Left hindlimb (tissue), 1 donor: ENCODE results near the gene TACR2.

ENCODE experiments used
- DNase-seq: peaks from one replicate; pipeline ENCODE4 v3.0.0-alpha.2; 2018

Gene TACR2

DNA sequence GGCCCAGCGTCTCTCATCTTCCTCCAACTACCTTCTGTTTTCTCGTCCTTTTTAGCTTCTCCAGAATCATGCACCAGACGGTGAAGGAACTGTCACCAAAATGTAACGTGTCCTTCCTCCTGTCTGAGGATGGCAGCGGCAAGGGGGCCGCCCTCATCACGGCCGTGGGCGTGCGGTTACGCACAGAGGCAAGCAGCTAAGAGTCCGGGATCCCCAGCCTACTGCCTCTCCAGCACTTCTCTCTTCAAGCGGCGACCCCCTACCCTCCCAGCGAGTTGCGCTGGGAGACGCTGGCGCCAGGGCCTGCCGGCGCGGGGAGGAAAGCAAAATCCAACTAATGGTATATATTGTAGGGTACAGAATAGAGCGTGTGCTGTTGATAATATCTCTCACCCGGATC lies 15.8 kb downstream of the TACR2 start:
- DNase-seq: no peak

DNA sequence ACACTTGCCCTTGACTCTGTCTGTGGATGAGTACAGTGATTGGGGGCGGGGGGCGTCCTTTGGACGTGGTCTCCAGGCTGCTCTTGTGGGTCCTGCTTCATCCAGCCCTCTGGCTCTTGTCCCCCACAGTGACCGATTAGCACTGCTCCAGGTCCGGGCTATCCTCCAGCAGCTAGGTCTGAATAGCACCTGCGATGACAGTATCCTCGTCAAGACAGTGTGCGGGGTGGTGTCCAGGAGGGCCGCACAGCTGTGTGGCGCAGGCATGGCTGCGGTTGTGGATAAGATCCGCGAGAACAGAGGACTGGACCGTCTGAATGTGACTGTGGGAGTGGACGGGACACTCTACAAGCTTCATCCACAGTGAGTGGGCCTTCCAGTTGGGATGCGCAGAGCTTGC lies 18.3 kb downstream of the TACR2 start:
- no peak for DNase-seq

DNA sequence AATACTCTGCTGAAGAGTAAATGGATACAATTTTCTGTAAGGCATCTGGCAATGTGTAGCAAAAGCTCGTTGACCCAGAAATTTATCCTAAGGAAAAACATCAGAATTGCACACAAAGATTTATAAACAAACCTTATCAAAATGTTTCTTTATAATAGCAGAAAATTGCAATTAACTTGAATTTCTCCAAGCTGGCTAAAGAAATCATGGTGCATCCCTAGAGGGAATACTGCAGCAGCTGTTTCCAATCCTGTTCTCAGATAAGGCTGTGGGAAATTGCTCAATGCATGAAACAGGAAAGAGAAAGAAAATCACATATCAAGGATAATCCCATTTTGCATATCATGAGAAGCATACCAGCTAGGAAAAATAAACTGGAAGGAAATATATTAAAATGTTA lies 18.7 kb downstream of the TACR2 start:
- DNase-seq: no peak

GRCh38 chr10:69394020-69394419 lies 22.7 kb downstream of the TACR2 start:
- DNase-seq: no peak

GRCh38 chr10:69392481-69393000 lies 24.2 kb downstream of the TACR2 start:
- peak; percentile 83 for DNase-seq

DNA sequence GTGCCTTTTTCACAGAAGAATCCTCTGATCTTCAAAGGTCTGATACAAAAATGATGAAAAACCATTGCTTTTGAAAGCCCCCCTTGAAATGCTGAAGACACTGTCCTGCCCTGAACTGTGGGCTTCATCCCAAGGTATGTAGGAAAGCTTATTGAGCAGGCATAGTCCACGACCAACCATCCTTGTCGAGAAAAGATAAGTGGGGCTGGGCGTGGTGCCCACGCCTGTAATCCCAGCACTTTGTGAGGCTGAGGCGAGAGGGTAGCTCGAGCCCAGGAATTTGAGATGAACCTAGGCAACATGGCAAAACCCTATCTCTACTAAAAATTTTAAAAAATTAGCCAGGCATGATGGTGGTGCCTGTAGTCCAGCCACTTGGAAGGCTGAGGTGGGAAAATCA lies 25.6 kb downstream of the TACR2 start:
- DNase-seq: no peak

DNA sequence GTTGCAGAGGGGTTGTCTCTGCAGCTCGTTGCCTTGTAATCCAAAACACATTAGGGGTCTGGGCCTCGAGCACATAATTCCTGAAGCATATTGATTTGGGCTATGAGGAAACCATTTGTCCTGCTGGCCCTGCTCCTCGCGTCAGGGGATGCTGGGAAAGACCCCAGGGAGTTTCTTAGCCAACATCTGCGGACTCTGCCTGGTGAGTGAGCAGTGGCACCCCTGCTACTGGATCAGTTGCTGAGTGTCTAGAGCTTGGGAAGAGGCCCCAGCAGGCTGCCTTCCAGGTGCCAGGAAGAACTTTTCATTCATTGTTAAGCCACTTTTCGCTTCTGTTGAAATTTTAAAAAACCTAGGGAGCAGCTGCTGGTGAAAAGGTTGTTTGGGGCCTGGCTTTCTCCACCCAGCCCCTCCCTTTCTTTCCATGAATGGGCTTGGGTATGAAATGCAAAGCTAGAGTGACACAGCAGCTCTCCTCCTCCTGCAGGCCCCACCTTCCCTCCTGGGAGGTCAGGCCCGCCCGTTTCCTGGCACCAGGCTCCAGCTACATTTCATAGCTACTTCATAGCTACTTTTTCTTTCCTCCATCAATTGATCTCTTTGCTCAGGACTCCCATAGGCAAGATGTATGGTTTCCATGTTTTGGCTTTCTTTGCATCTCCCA lies 26.8 kb downstream of the TACR2 start:
- peak; percentile 54 for DNase-seq

GRCh38 chr10:69388488-69388887 lies 28.2 kb downstream of the TACR2 start:
- no peak for DNase-seq

DNA sequence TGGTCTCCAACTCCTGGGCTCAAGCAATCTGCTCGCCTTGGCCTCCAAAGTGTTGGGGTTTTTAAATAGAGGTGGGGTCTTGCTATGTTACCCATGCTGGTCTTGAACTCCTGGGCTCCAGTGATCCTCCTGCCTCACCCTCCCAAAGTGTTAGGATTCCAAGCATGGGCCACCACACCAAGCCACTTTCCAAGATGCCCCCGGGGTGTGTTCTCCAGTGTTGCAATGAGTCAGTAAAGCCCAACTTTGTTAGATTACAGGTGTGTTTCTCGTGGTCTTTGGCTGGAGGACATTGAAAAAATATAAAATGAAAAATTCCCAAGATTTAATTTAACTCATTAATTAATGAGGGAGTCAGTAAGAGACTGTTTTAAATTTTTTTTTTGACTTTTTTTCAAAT lies 29.2 kb downstream of the TACR2 start:
- DNase-seq: no peak

GRCh38 chr10:69385454-69386350 lies 31.0 kb downstream of the TACR2 start:
- DNase-seq: no peak

DNA sequence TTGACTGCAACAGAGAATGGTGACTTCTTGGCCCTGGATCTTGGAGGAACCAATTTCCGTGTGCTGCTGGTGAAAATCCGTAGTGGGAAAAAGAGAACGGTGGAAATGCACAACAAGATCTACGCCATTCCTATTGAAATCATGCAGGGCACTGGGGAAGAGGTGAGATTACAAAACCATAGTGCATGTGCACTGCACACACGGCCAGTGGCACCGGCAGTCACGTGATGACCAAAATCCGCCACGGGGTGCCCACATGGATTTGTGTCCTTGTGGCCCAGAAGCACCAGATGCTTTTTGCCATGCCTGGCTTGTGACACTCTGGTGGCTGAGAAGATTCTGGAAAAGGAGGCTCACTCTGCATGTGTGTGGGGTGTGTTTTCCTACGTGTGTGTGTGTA lies 32.4 kb downstream of the TACR2 start:
- DNase-seq: no peak

GRCh38 chr10:69383558-69383957 lies 33.2 kb downstream of the TACR2 start:
- DNase-seq: peak; percentile 36

GRCh38 chr10:69382382-69383117 lies 34.2 kb downstream of the TACR2 start:
- no peak for DNase-seq

DNA sequence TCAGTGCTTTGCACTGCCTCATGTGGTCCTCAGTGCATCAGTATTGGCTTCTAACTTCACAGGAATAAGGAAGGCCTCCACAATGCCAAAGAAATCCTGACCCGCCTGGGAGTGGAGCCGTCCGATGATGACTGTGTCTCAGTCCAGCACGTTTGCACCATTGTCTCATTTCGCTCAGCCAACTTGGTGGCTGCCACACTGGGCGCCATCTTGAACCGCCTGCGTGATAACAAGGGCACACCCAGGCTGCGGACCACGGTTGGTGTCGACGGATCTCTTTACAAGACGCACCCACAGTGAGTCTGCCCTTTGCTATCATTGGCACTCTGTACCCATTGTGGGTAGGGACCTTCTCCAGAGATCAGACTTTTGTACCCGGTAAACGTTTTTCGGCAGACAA lies 36.9 kb downstream of the TACR2 start:
- DNase-seq: no peak

DNA sequence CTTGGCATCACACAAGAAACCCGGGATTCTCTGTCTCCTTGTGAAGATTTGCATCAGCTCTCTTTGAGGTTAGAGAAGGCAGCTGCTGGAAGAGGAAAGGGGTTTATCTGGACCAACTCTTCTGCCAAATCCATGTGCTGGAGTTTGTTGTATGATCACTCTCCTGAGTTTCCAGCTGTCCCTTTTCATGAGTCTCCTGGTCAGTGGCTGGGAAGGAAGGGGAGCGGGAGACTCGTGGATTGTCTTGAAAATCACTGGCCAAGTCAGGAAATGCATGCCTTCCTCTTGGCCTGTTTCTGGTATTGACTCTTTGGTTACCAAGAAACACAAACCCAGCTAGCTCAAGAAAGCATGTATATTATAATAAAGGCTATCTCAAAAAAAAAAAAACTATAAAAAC lies 38.8 kb downstream of the TACR2 start:
- no peak for DNase-seq

DNA sequence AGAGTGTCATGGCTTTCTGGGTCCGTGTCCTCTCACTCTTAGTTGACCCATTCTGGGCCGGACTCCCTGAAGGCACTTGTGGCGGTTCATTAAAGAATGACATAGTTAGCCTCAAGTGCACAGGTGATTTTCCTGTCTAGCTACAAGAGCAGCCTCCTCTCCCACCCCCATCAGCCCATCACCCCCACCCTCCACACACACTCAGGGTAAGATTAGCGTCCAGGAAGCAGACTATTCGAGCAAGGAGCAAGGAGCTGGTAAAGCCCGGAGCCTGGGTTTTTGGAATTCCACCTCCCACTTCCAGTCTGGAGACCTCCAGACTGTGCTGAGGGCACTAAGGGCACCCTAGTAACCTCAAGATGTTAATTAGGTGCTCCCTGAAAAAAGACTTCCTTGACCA lies 39.5 kb downstream of the TACR2 start:
- DNase-seq: no peak

GRCh38 chr10:69376662-69377061 lies 40.1 kb downstream of the TACR2 start:
- DNase-seq: no peak

DNA sequence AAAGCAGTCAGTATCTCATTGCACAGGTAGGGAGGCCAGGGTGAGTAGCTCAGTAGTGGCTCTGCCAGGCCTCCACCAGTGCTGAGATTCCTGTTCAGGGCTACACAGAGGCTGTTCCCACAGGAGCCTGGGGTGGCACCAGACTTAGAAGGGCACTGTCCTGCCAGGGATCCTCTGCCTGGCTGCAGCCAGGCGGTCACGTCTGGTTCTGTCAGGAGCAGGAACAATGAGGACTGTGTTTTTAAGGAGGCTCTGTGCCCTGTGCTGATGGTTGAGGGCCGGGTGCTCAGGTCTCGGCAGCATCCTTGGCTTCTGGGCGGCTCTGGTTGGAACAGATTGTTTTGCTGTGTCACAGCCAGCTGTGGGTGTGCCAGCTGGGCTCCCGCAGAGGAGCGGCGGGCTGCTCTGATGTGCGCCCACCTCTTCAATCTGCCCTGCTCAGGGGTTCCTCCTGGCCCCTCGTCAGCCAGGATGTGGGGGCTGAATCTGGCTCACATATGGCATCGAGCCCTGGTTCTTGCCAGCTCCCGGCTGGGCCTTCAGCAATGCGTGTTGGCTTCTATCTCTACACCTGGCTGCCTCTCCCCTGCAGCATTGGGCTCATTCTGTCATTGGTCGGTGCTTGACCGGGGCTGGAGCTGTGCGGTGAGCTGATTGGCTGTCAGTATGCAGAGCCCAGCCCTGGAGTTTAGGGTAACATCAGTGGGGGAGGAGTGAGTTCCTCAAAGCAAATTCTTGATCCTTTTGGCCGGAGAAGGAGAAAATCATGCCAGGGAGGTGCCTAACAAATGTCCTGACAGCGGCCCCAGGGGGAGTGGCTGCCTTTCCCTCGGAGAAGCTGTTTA lies 41.2 kb downstream of the TACR2 start:
- peak; percentile 64 for DNase-seq

- DNase-seq: no peak
Measured at GRCh38 chr10:69374931-69375306, 41.8 kb downstream of the TACR2 start.

- DNase-seq: no peak
Measured at GRCh38 chr10:69374242-69374641, 42.5 kb downstream of the TACR2 start.

- DNase-seq: no peak
Measured at GRCh38 chr10:69372126-69372980, 44.4 kb downstream of the TACR2 start.

DNA sequence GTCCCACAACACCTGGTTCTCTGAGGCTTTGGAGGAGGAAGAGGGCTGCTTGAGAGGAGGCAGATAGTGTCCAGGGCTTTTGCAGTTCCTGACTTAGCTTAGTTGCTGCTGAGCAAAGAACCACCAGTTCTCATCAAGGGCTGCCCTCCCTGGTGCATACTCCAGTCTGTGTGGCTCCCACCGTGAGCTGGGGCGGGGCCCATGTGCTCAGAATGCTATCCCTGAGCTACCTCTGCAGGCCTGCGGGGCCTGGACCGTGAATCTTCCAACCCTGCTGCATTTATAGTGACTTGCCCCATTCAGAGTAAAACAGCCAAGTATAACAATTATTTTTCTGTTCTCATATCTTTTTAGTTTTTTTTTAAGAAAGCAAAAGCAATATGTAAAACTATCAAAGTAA lies 49.2 kb downstream of the TACR2 start:
- no peak for DNase-seq
